Lung (tissue), 12 donors: Measurements from ENCODE around the gene KIR2DL1. TPM values are rescaled to one million over a fixed set of nuclear protein-coding genes. Genes with fewer than 3 reads are reported as not detected.

Experiments
- ATAC-seq: fragments of 200-7000 bp; cut with Tn5 transposase; one replicate; pipeline ENCODE4 v1.9.1; 2020; ENCODE audit warnings: moderate number of reproducible peaks; ENCODE audit not compliant: insufficient read depth, low FRiP score
- DNase-seq, 3 donors: peaks; one replicate each; pipeline ENCODE4 v3.0.0-alpha.2; 2013 to 2017
- H3K27ac ChIP-seq, 2 donors: one replicate each; pipeline ENCODE4 v1.5.1; 2013; ENCODE audit warnings: mild to moderate bottlenecking in 2 of 2, moderate library complexity in 2 of 2, control low read depth in 1 of 2, inconsistent platforms in 1 of 2, low read depth in 1 of 2, low read length in 1 of 2
- H3K27me3 ChIP-seq, 3 donors: one replicate each; pipeline ENCODE4 v1.5.1; 2013; ENCODE audit warnings: low read length in 2 of 3; ENCODE audit not compliant: control insufficient read depth in 3 of 3, insufficient read depth in 3 of 3
- H3K36me3 ChIP-seq, 4 donors: one replicate each; pipeline ENCODE4 v1.5.1; 2013; ENCODE audit warnings: low read length in 4 of 4, mild to moderate bottlenecking in 1 of 4, moderate library complexity in 1 of 4; ENCODE audit not compliant: control insufficient read depth in 4 of 4, insufficient read depth in 4 of 4
- H3K4me1 ChIP-seq, 5 donors: one replicate each; pipeline ENCODE4 v1.5.1; 2013; ENCODE audit warnings: low read length in 5 of 5, mild to moderate bottlenecking in 2 of 5, moderate library complexity in 1 of 5; ENCODE audit not compliant: control insufficient read depth in 5 of 5, insufficient read depth in 5 of 5
- H3K4me3 ChIP-seq: one replicate; pipeline ENCODE4 v1.5.1; 2013; ENCODE audit warnings: mild to moderate bottlenecking, control low read depth, moderate library complexity
- H3K9ac ChIP-seq, 2 donors: one replicate each; pipeline ENCODE4 v1.5.1; 2013; ENCODE audit warnings: low read length in 2 of 2, control low read depth in 1 of 2; ENCODE audit not compliant: insufficient read depth in 1 of 2
- H3K9me3 ChIP-seq, 4 donors: one replicate each; pipeline ENCODE4 v1.5.1; 2013; ENCODE audit warnings: low read length in 3 of 4, mild to moderate bottlenecking in 1 of 4, moderate library complexity in 1 of 4; ENCODE audit not compliant: control insufficient read depth in 4 of 4, insufficient read depth in 3 of 4
- WGBS, 2 donors: extraction: QIAGEN DNeasy Blood & Tissue Kit; methylation state at CpG; one replicate each; pipeline ENCODE4 v1.1.7; 2013; 5-methylcytosine and 5-hydroxymethylcytosine counted together
- polyA plus RNA-seq, 2 donors: library from polyadenylated mRNA; stranded (reverse); fragments of 200-250 nt; gene quantifications; one replicate each; pipeline ENCODE4 v1.2.1, GENCODE V29; 2013
- total RNA-seq, 2 donors: library from RNA; depleted of rRNA in 1 of 2; stranded (reverse); fragments of >200 nt in 1 of 2; gene quantifications; one replicate each; pipeline ENCODE4 v1.2.1, GENCODE V29; 2014 to 2021
- TF ChIP-seq, protein P1 (sequence below): IDR thresholded peaks from 2 replicates; pipeline ENCODE4 v1.5.1; 2012; ENCODE audit warnings: mild to moderate bottlenecking; ENCODE audit errors: control extremely low read depth, extremely low read depth
- donor health status: control.
- donor health status: control.
- donor health status: Bipolar disorder and iron deficiency.
- donor health status: healthy.
- donor health status: DM: yes; HTN: yes; CAD: no.

KIR2DL1 gene
- total and polyA plus RNA-seq, 4 donors, result 0.14 to 0.46 (median 0.16) TPM; not detected in 1

- H3K4me3 ChIP-seq, result no peak overlapping the region
Measured at GRCh38 chr19:54792814-54793213, 23.2 kb downstream of the KIR2DL1 start.

DNA sequence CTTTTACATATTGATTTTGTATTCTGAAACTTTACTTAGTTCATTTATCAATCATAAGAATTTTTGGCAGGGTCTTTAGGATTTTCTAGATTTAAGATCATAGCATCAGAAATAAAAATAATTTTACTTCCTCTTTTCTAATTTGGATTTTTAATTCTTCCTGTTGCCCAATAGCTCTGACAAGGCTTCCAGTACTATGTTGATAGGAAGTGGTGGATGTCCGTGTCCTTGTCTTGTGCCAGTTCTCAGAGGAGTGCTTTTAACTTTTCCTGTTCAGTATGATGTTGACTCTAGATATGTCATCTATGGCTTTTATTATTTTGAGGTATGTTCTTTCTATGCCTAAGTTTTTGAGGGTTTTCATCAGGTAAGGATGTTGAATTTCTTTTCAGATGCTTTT is 26.2 kb downstream of the KIR2DL1 start:
- Histone ChIP-seq H3K4me1 (no peaks in the 10 kb centered on the region), H3K9ac (no peak overlapping the region), H3K9me3 (no peaks in the 10 kb centered on the region), H3K27ac (no peak overlapping the region), H3K36me3 (no peaks in the 10 kb centered on the region), H3K4me3 (no peak overlapping the region), H3K27me3 (no peaks in the 10 kb centered on the region)
- 15 to 27% methylated on average over 1 of the region's 1 CpG for WGBS, 2 donors
- DNase-seq, result no peak
- ATAC-seq, result no peak
- TF ChIP-seq, protein P1, sequence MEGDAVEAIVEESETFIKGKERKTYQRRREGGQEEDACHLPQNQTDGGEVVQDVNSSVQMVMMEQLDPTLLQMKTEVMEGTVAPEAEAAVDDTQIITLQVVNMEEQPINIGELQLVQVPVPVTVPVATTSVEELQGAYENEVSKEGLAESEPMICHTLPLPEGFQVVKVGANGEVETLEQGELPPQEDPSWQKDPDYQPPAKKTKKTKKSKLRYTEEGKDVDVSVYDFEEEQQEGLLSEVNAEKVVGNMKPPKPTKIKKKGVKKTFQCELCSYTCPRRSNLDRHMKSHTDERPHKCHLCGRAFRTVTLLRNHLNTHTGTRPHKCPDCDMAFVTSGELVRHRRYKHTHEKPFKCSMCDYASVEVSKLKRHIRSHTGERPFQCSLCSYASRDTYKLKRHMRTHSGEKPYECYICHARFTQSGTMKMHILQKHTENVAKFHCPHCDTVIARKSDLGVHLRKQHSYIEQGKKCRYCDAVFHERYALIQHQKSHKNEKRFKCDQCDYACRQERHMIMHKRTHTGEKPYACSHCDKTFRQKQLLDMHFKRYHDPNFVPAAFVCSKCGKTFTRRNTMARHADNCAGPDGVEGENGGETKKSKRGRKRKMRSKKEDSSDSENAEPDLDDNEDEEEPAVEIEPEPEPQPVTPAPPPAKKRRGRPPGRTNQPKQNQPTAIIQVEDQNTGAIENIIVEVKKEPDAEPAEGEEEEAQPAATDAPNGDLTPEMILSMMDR, result no peak

More at GRCh38 chr19:54792814-54793213, 23.2 kb downstream of the KIR2DL1 start:
- ATAC-seq, result no peak
- Histone ChIP-seq H3K27ac (no peak overlapping the region), H3K9me3 (no peaks in the 10 kb centered on the region), H3K4me1 (no peaks in the 10 kb centered on the region), H3K27me3 (no peaks in the 10 kb centered on the region), H3K9ac (no peak overlapping the region), H3K36me3 (no peaks in the 10 kb centered on the region)
- 24 to 29% methylated on average over 8 of the region's 8 CpGs for WGBS, 2 donors
- TF ChIP-seq, protein P1, result no peak
- DNase-seq, result no peak

DNA sequence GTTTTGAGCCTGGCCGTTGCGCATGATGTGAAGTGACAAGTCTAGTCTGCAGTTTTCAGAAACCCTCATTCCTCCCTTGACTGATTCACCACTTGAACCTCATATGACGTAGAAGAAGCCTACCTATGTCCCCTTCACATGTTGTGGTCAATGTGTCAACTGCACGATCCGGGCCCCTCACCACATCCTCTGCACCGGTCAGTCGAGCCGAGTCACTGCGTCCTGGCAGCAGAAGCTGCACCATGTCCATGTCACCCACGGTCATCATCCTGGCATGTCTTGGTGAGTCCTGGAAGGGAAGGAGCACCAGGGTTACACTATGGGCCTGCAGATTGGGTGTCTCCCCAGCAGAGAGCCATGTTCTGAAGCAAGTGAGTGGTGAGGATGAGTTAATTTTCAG is 33.8 kb downstream of the KIR2DL1 start, which contains the start of gene KIR2DL4:
TSS of gene KIR2DL4 (plus strand) at position 201 of the 400 bp plus-strand sequence. CDS start at position 243, 42 bp downstream.
- Histone ChIP-seq H3K9me3 (peaks cover 0 to 8% (median 0%) of the 10 kb centered on the region in 4 donors), H3K4me1 (no peaks in the 10 kb centered on the region), H3K27ac (no peak within 1 kb of the TSS), H3K9ac (no peak within 1 kb of the TSS), H3K36me3 (no peaks in the 10 kb centered on the region), H3K27me3 (no peaks in the 10 kb centered on the region), H3K4me3 (no peak within 1 kb of the TSS)
- DNase-seq (no peak), ATAC-seq (no peak)
- 72 to 78% methylated on average over 10 of the region's 10 CpGs for WGBS, 2 donors
- TF ChIP-seq, protein P1, result no peak

DNA sequence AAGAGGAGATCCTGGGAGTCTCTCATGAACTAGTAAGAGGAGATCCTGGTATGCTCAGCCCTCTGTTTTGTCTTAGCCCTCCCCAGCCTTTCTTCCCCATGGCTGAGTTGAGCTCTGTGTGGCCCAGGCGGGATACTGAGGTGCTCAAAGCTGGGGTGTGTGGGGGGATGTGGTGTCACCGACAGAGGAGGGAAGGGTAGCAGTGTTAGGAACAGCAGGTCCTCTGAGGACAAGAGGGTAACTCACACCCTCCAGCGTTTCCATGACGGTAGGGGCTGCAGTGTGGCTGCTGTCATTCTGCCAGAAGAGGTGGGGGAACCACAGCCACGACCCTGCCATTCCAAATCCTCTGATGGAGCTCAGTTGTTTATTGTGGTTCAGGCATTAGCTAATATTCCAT is 34.5 kb downstream of the KIR2DL1 start:
- TF ChIP-seq, protein P1, result no peak

More for the DNA sequence above, 34.5 kb downstream of the KIR2DL1 start:
- ATAC-seq (no peak), DNase-seq (no peak)
- Histone ChIP-seq H3K9ac (no peak overlapping the region), H3K9me3 (peaks cover 0 to 10% (median 0%) of the 10 kb centered on the region in 4 donors), H3K36me3 (no peaks in the 10 kb centered on the region), H3K27me3 (no peaks in the 10 kb centered on the region), H3K27ac (no peak overlapping the region), H3K4me3 (no peak overlapping the region), H3K4me1 (no peaks in the 10 kb centered on the region)
- WGBS, 2 donors, result 67% methylated on average over 5 of the region's 5 CpGs
